HG03097 (cell line): ENCODE results near the gene ATP6V0A1.
"Not testable (repeated sequence)": the region's sequence is repeated elsewhere in the genome, so short reads cannot be mapped to it uniquely, and the experiment has no call there.

Experiments used
- ATAC-seq: cut with Tn5 transposase; IDR thresholded peaks from one replicate; pipeline ENCODE4 v1.9.1; 2021; ENCODE audit not compliant: unreplicated experiment, low FRiP score

ATP6V0A1 gene

DNA sequence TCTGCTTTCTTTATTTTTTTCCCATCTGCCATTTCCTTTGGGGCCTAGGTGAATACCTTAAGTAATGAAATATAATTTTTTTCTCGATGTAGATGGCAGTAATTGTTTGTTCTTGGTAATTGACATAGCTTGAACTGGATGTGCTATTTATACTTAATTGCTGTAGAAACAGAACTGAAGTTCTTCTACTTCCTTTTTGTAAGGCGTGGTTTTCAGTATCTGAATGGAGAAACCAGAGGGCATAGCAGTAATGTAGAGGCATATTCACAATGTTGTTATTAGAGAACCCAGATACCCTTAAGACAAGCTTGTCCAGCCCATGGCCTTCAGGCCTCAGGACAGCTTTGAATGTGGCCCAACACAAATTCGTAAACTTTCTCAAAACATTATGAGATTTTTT is 16.4 kb downstream of the ATP6V0A1 start:
- ATAC-seq = no peak

DNA sequence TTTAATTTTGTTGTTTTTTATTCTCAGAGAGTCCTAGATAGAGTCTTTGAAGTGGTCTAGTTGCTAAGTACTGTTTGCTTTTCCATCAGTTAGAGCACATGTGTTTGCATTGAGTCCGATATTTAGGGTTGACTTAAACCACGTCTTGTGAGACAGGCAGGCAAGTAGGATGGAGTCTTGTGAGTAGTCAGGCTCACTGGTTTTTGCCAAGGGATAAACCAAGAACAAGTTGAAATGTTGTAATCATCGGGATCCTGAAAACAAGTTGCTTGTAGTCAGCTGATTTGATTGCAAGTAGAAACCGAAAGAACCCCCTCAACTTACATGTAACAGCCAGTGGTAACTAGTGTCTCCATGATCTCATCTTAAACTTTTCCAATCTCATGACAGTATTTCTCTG is 17.2 kb downstream of the ATP6V0A1 start:
- ATAC-seq = no peak

GRCh38 chr17:42476411-42476810 is 17.7 kb downstream of the ATP6V0A1 start:
- no peak for ATAC-seq

- ATAC-seq = no peak
Observed at GRCh38 chr17:42477173-42477572, 18.5 kb downstream of the ATP6V0A1 start.

GRCh38 chr17:42477824-42478223 is 19.1 kb downstream of the ATP6V0A1 start:
- ATAC-seq = not testable (repeated sequence)

GRCh38 chr17:42484304-42484703 is 25.6 kb downstream of the ATP6V0A1 start:
- no peak for ATAC-seq

DNA sequence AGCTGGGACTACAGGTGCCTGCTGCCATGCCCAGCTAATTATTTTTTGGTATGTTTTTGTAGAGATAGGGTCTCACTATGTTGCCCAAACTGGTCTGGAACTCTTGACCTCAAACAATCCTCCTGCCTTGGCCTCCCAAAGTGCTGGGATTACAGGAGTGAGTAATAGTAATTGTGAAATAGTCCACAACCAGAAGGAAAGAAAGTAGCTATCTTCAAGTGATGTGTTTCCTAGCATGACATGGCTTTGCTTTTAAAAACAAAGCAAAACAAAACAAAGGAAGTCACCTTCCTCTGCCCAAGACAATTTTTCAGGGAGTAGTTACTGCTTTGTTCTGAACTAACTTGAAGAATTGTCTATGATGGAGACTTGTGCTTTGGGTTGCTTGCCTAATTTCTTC is 27.0 kb downstream of the ATP6V0A1 start:
- no peak for ATAC-seq

- no peak for ATAC-seq
Observed at GRCh38 chr17:42488032-42488431, 29.4 kb downstream of the ATP6V0A1 start.

DNA sequence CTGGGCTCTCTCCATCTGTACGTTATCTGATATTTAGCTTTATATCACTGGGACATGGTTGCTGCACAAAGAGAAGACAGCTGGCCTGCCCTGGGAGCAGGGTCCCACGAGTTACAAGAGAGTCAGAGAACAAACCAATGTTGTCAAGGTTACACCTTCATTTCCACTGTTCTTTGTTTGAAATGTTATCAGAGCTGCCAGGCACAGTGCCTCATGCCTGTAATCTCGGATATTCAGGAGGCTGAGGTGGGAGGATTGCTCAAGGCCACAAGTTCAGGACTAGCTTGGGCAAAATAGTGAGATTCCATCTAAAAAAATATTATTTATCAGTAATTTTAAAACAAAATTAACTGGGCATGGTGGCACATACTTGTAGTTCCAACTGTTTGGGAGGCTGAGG is 34.6 kb downstream of the ATP6V0A1 start:
- ATAC-seq = no peak

- no peak for ATAC-seq
Observed at GRCh38 chr17:42494673-42495072, 36.0 kb downstream of the ATP6V0A1 start.

- no peak for ATAC-seq
Observed at GRCh38 chr17:42498828-42499227, 40.1 kb downstream of the ATP6V0A1 start.

DNA sequence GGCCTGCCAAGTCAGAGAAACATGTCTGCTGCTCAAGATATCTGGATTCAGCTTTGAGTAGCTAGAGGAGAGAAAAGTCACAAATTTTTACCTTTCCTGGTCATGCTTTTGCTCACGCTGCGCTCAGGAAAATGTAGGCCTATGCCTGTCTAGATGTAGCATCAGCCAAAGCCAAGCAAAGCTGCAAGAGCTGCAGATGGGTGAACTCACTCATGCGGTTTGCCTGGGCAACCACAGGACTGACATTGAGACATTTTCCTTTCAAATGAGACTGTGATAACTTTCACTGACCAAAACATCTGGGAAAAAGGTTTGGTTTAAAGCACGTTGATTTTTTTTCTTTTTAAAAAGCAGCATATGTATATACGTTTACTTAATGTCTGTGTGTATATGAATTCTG is 43.4 kb downstream of the ATP6V0A1 start:
- ATAC-seq = no peak

DNA sequence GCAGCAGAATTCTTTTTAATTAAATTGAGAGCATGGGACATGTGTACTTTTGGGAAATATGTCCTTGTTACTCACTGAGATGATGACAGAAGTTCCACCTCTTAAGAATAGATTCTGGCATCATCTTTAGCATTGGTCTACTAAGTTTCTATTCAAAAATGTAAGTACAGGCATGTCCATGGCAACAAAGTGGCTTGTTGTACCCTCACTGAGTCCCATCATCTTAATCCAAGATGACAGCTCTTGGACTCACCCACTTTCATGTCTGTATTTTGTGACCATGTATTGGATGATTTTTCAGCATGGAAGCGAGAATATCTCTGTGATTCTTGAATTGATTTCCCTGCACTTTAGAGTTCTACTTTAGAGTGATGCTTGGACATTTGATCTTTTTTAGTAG is 44.2 kb downstream of the ATP6V0A1 start:
- no peak for ATAC-seq

- ATAC-seq = no peak
Observed at GRCh38 chr17:42507671-42508070, 49.0 kb downstream of the ATP6V0A1 start.

DNA sequence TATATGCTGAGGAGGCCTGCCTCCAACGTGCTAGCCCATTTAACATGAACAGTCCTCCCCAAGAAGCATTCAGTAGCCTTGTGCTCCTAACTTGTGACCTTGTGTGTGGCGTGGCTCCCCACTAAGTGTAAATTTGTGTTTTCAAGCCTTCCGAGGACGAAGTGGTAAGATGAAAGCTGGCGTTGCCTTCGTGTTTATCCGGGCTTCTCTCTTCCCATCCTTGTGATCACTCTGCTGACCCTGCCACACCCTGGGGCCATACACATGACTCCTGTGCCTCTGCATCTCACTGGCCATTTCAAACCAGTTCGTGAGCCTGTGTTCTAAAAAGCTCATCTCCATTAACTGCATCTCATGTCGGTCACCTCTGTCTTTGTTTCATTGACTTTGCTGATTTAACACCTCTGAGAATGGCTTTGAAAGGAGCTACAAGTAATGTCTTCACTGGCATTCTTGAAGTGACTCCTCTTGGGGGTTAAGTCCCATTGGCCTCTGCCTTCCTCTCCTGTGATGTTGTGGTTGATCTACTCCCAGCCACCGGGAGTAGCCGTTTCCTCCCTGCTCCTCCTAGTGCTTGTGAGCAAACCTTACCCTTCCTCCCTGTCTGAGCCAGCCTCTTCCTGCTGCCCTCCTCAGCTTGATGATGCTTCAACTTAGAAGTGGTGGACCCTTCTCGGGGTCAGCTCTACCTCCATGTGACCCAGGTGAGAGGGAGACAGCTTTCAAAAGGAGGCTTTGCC is 49.9 kb downstream of the ATP6V0A1 start:
- ATAC-seq = no peak

DNA sequence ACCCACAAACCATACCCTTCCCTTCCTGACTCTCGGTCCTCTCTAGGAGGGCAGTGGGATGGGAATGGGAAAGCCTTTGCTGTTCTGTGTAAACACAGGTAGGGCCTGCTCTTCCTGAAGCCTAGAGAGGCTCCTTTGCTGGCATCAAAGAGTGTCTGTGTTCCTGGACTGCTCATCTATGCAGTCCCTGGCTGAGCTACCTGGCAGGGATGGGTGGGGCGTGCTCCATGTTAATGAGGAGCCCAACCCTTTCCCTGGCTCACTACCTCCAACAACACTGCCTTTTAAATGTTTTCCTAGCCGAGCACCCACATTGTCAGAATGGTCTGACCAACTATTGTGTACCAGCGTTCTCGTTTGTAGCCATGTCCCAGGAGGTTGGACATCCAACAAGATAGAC is 50.7 kb downstream of the ATP6V0A1 start:
- ATAC-seq = no peak

DNA sequence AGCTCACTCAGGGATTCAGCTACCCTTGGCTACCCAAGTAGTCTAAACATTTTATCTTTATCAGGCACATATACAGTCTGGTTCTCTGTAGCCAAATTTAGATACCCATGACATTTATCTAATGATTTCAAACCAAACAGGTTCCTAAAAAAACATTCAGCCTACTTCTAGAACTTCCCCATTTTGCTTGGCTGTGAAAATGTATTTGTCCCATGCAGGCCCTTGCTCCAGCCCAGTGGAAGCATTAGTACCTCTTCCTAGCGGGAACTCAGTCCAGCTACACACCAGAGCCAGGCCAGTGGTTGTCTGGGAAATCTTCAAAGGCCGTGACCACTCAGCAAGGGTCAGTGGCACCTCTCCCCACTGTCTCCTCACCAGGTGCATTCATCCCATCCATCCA is 51.2 kb downstream of the ATP6V0A1 start:
- no peak for ATAC-seq

- ATAC-seq = no peak
Observed at GRCh38 chr17:42512246-42512645, 53.6 kb downstream of the ATP6V0A1 start.

GRCh38 chr17:42512733-42513251 is 54.1 kb downstream of the ATP6V0A1 start:
- ATAC-seq = no peak

GRCh38 chr17:42513686-42514085 is 55.0 kb downstream of the ATP6V0A1 start:
- ATAC-seq = no peak

- no peak for ATAC-seq
Observed at GRCh38 chr17:42514279-42514678, 55.6 kb downstream of the ATP6V0A1 start.

- ATAC-seq = no peak
Observed at GRCh38 chr17:42514867-42515266, 56.2 kb downstream of the ATP6V0A1 start.

- no peak for ATAC-seq
Observed at GRCh38 chr17:42517516-42517915, 58.8 kb downstream of the ATP6V0A1 start.
